Neural progenitor cell (in vitro differentiated cells): ENCODE results near the gene C11orf58. TPM values are rescaled to one million over a fixed set of nuclear protein-coding genes. Genes with fewer than 3 reads are reported as not detected.

ENCODE experiments used
- DNase-seq: peaks from one replicate; pipeline ENCODE4 v3.0.0-alpha.2; 2016; ENCODE audit warnings: low spot score
- H2AFZ ChIP-seq: fragments of 200-600 bp; sonication (generic); replicated peaks from 2 replicates; pipeline ENCODE4 v1.6.1; 2016; ENCODE audit warnings: antibody characterized with exemption
- H3F3A ChIP-seq: fragments of 200-600 bp; sonication (generic); 2 replicates; pipeline ENCODE4 v1.6.1; 2016; ENCODE audit warnings: antibody characterized with exemption, low read depth
- H3K27ac ChIP-seq: fragments of 200-600 bp; sonication (generic); 2 replicates; pipeline ENCODE4 v1.5.1; 2016; ENCODE audit warnings: mild to moderate bottlenecking
- H3K27me3 ChIP-seq: fragments of 200-600 bp; sonication (generic); 2 replicates; pipeline ENCODE4 v1.6.1; 2016; ENCODE audit warnings: mild to moderate bottlenecking, moderate library complexity
- H3K36me3 ChIP-seq: fragments of 200-600 bp; sonication (generic); 2 replicates; pipeline ENCODE4 v1.5.1; 2016
- H3K4me1 ChIP-seq: fragments of 200-600 bp; sonication (generic); 2 replicates; pipeline ENCODE4 v1.6.1; 2016; ENCODE audit warnings: mixed run types
- H3K4me2 ChIP-seq: fragments of 200-600 bp; sonication (generic); 2 replicates; pipeline ENCODE4 v1.6.1; 2016
- H3K4me3 ChIP-seq: fragments of 200-600 bp; sonication (generic); 2 replicates; pipeline ENCODE4 v1.5.1; 2016
- H3K79me2 ChIP-seq: fragments of 200-600 bp; sonication (generic); 2 replicates; pipeline ENCODE4 v1.6.1; 2016; ENCODE audit warnings: low read depth
- H3K9ac ChIP-seq: fragments of 200-600 bp; sonication (generic); 2 replicates; pipeline ENCODE4 v1.6.1; 2016
- H3K9me3 ChIP-seq: fragments of 200-600 bp; sonication (generic); 2 replicates; pipeline ENCODE4 v1.5.1; 2016; ENCODE audit warnings: low read depth
- H4K20me1 ChIP-seq: fragments of 200-600 bp; sonication (generic); 2 replicates; pipeline ENCODE4 v1.6.1; 2016; ENCODE audit warnings: low read depth
- H3K27ac Mint-ChIP-seq: 3 replicates; pipeline ENCODE4 v1.8.0; 2021; ENCODE audit warnings: mixed read lengths
- H3K27me3 Mint-ChIP-seq: 2 replicates; pipeline ENCODE4 v1.8.0; 2022; ENCODE audit warnings: low read depth, mild to moderate bottlenecking, inconsistent platforms, moderate library complexity, mixed read lengths; ENCODE audit not compliant: insufficient read depth
- H3K36me3 Mint-ChIP-seq: 3 replicates; pipeline ENCODE4 v1.8.0; 2021; ENCODE audit warnings: mixed read lengths
- H3K4me1 Mint-ChIP-seq: 3 replicates; pipeline ENCODE4 v1.8.0; 2021; ENCODE audit warnings: mixed read lengths
- H3K4me3 Mint-ChIP-seq: 3 replicates; pipeline ENCODE4 v1.8.0; 2021; ENCODE audit warnings: mild to moderate bottlenecking, moderate library complexity, mixed read lengths
- H3K9me3 Mint-ChIP-seq: 3 replicates; pipeline ENCODE4 v1.8.0; 2020; ENCODE audit warnings: mixed read lengths
- EZH2 ChIP-seq: fragments of 200-600 bp; sonication (generic); IDR thresholded peaks from 2 replicates; pipeline ENCODE4 v1.6.1; 2017; ENCODE audit warnings: antibody characterized with exemption, mild to moderate bottlenecking, moderate library complexity
- EZH2phosphoT487 ChIP-seq: fragments of 200-600 bp; sonication (generic); IDR thresholded peaks from 2 replicates; pipeline ENCODE4 v1.6.1; 2017; ENCODE audit warnings: antibody characterized with exemption
- total RNA-seq: library from RNA; depleted of rRNA; stranded (reverse); fragments of >200 nt; gene quantifications from 2 replicates; pipeline ENCODE4 v1.2.3, GENCODE V29; 2015; ENCODE audit warnings: low replicate concordance
- TF ChIP-seq, protein P1 (sequence below): fragments of 200-600 bp; sonication (generic); IDR thresholded peaks from 2 replicates; pipeline ENCODE4 v1.5.1; 2017; ENCODE audit warnings: antibody characterized with exemption, mild to moderate bottlenecking

Gene C11orf58
- total RNA-seq, 1 donor from 2014 or later: 320 TPM

- Histone ChIP-seq H3K4me1 (peaks cover 4% of the 10 kb centered on the region), H2AFZ (peak overlapping the region; percentile 88), H4K20me1 (peaks cover 32% of the 10 kb centered on the region), H3F3A (no peaks in the 10 kb centered on the region), H3K9me3 (no peaks in the 10 kb centered on the region), H3K9ac (peak overlapping the region; percentile 93), H3K27ac (peak overlapping the region; percentile 30), H3K36me3 (no peaks in the 10 kb centered on the region), H3K79me2 (peaks cover 54% of the 10 kb centered on the region), H3K4me2 (peak overlapping the region; percentile 95), H3K4me3 (peak overlapping the region; percentile 85), H3K27me3 (no peaks in the 10 kb centered on the region)
- H3K4me3 Mint-ChIP-seq: no peak overlapping the region
- H3K4me1 Mint-ChIP-seq: peaks cover 5% of the 10 kb centered on the region
- peaks cover 15% of the 10 kb centered on the region for H3K36me3 Mint-ChIP-seq
- peaks cover 10% of the 10 kb centered on the region for H3K9me3 Mint-ChIP-seq
- TF ChIP-seq, protein P1, sequence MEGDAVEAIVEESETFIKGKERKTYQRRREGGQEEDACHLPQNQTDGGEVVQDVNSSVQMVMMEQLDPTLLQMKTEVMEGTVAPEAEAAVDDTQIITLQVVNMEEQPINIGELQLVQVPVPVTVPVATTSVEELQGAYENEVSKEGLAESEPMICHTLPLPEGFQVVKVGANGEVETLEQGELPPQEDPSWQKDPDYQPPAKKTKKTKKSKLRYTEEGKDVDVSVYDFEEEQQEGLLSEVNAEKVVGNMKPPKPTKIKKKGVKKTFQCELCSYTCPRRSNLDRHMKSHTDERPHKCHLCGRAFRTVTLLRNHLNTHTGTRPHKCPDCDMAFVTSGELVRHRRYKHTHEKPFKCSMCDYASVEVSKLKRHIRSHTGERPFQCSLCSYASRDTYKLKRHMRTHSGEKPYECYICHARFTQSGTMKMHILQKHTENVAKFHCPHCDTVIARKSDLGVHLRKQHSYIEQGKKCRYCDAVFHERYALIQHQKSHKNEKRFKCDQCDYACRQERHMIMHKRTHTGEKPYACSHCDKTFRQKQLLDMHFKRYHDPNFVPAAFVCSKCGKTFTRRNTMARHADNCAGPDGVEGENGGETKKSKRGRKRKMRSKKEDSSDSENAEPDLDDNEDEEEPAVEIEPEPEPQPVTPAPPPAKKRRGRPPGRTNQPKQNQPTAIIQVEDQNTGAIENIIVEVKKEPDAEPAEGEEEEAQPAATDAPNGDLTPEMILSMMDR: no peak
- no peak for TF ChIP-seq EZH2
- no peak for TF ChIP-seq EZH2phosphoT487
- peak overlapping the region; percentile 80 for H3K27ac Mint-ChIP-seq
- H3K27me3 Mint-ChIP-seq: peaks cover under 1% of the 10 kb centered on the region
- DNase-seq: peak; percentile 24
Observed at GRCh38 chr11:16737818-16738192, 642 bp upstream of the C11orf58 start.

- Histone ChIP-seq H2AFZ (peak overlapping the region; percentile 64), H3K4me1 (peaks cover 9% of the 10 kb centered on the region), H3K36me3 (no peaks in the 10 kb centered on the region), H3K4me3 (peak overlapping the region; percentile 85), H3F3A (no peaks in the 10 kb centered on the region), H3K27ac (peak overlapping the region; percentile 85), H3K9me3 (no peaks in the 10 kb centered on the region), H3K27me3 (no peaks in the 10 kb centered on the region), H3K4me2 (peak overlapping the region; percentile 98), H4K20me1 (peaks cover 46% of the 10 kb centered on the region), H3K79me2 (peaks cover 68% of the 10 kb centered on the region), H3K9ac (peak overlapping the region; percentile 99)
- Mint-ChIP-seq H3K4me1 (peaks cover 10% of the 10 kb centered on the region), H3K9me3 (peaks cover 11% of the 10 kb centered on the region), H3K4me3 (no peak overlapping the region), H3K36me3 (peaks cover 20% of the 10 kb centered on the region), H3K27me3 (peaks cover 2% of the 10 kb centered on the region), H3K27ac (no peak overlapping the region)
- TF ChIP-seq EZH2 (no peak), EZH2phosphoT487 (no peak)
- TF ChIP-seq, protein P1: no peak
- peak; percentile 4 for DNase-seq
Observed at GRCh38 chr11:16738947-16739815, 734 bp downstream of the C11orf58 start.

DNA sequence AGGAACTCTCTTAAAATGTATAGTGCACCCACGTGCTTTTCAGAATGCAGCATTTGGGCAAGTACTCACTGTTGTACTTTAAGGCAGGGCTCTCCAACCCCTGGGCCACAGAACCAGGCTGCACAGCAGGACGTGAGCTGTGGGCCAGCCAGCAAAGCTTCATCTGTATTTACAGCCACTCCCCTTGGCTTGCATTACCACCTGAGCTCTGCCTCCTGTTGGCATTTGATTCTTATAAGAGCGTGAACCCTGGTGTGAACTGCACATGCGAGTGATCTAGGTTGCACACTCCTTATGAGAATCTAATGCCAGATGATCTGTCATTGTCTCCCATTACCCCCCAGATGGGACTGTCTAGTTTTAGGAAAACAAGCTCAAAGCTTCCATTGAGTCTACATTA, 3.0 kb downstream of the C11orf58 start:
- DNase-seq: no peak
- no peaks in the 10 kb centered on the region for H3K9me3 ChIP-seq
- Mint-ChIP-seq H3K36me3 (peaks cover 38% of the 10 kb centered on the region), H3K4me1 (peaks cover 15% of the 10 kb centered on the region), H3K9me3 (peaks cover 11% of the 10 kb centered on the region), H3K27ac (no peak overlapping the region), H3K4me3 (no peak overlapping the region), H3K27me3 (peaks cover 2% of the 10 kb centered on the region)
- TF ChIP-seq EZH2phosphoT487: no peak
- TF ChIP-seq EZH2: no peak
- TF ChIP-seq, protein P1: no peak
- no peaks in the 10 kb centered on the region for H3K27me3 ChIP-seq
- H3K4me2 ChIP-seq: no peak overlapping the region
- no peak overlapping the region for H2AFZ ChIP-seq
- peaks cover 16% of the 10 kb centered on the region for H3K36me3 ChIP-seq
- H3F3A ChIP-seq: no peaks in the 10 kb centered on the region
- no peak overlapping the region for H3K27ac ChIP-seq
- H3K4me3 ChIP-seq: no peak overlapping the region
- H3K79me2 ChIP-seq: peaks cover 90% of the 10 kb centered on the region
- H3K9ac ChIP-seq: no peak overlapping the region
- peaks cover 10% of the 10 kb centered on the region for H3K4me1 ChIP-seq
- H4K20me1 ChIP-seq: peaks cover 69% of the 10 kb centered on the region
